ENCODE results near the gene CD177. TPM values are rescaled to one million over a fixed set of nuclear protein-coding genes. Genes with fewer than 3 reads are reported as not detected.
"Not testable (repeated sequence)": the region's sequence is repeated elsewhere in the genome, so short reads cannot be mapped to it uniquely, and the experiment has no call there.

The CD177 gene
- total and polyA plus RNA-seq, 7 donors, result 0.14 to 91.8 (median 58.4) TPM; not detected in 3

DNA sequence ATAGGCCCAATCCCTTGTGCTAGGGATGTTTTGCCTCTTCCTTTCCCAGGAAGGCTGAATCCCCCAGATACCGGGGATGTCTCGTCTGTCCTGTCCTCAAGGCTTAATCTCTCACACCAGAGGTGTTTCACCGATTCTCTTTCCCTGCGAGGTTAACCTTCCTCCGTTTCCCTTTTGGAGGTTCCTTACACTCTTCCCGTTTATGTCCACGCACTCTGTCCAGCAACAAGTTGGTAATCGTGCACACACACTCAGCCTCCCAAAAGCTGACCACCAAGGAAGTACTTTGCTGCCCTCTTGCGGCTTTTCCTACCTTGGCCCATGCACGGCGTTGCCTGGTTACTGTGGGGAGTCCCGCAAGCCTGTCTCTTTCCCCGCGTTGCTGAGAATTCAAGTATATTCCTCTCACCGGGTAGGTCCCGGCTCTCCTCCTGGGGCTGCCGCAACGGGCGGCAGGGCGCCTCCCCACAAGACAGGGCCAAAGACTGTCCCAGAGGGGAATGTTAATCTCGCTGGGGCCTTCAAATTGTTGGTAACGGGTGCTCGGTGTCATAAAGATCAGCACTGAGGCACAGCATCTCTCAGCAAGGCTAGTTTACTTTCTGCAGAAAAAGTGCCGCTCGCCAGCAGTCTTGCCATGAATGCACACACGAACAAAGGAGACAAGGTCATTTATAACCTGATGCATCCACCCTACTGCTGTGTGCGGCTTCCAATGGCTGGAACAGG is 36.7 kb upstream of the CD177 start:
- TF ChIP-seq, protein P1, sequence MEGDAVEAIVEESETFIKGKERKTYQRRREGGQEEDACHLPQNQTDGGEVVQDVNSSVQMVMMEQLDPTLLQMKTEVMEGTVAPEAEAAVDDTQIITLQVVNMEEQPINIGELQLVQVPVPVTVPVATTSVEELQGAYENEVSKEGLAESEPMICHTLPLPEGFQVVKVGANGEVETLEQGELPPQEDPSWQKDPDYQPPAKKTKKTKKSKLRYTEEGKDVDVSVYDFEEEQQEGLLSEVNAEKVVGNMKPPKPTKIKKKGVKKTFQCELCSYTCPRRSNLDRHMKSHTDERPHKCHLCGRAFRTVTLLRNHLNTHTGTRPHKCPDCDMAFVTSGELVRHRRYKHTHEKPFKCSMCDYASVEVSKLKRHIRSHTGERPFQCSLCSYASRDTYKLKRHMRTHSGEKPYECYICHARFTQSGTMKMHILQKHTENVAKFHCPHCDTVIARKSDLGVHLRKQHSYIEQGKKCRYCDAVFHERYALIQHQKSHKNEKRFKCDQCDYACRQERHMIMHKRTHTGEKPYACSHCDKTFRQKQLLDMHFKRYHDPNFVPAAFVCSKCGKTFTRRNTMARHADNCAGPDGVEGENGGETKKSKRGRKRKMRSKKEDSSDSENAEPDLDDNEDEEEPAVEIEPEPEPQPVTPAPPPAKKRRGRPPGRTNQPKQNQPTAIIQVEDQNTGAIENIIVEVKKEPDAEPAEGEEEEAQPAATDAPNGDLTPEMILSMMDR (IDR thresholded peaks at IDR 0.05), result peak in 1 of 4 experiments; percentile 33
- TF ChIP-seq POLR2A (IDR thresholded peaks at IDR 0.05), result no peak
- no peaks in the 10 kb centered on the region for H3K9me3 ChIP-seq
- intact Hi-C loops (cut with DNase I), result no loop called here
- H3K4me3 ChIP-seq, result no peak overlapping the region
- no peaks in the 10 kb centered on the region for H3K36me3 ChIP-seq
- WGBS, 2 donors, result 75 to 89% methylated on average over 27 of the region's 27 CpGs
- no peak overlapping the region for H3K27ac ChIP-seq
- no peaks in the 10 kb centered on the region for H3K4me1 ChIP-seq
- H3K27me3 ChIP-seq, result peaks cover 0 to 3% (median 0%) of the 10 kb centered on the region in 3 donors
- DNase-seq, result no peak

GRCh38 chr19:43318203-43318602 is 35.3 kb upstream of the CD177 start:
- 65% methylated on average over 3 of the region's 3 CpGs for WGBS, 2 donors
- TF ChIP-seq POLR2AphosphoS5 (IDR thresholded peaks at IDR 0.05) (no peak), EP300 (IDR thresholded peaks at IDR 0.05) (no peak), POLR2A (IDR thresholded peaks at IDR 0.05) (no peak)
- TF ChIP-seq, protein P1 (IDR thresholded peaks at IDR 0.05), result no peak
- no peak for DNase-seq
- no peak overlapping the region for H3K4me3 ChIP-seq
- H3K27ac ChIP-seq, result no peak overlapping the region
- peaks cover 0 to 3% (median 0%) of the 10 kb centered on the region in 3 donors for H3K27me3 ChIP-seq
- H3K4me1 ChIP-seq, result no peaks in the 10 kb centered on the region
- intact Hi-C loops (cut with DNase I), result no loop called here
- H3K9me3 ChIP-seq, result no peaks in the 10 kb centered on the region
- no peaks in the 10 kb centered on the region for H3K36me3 ChIP-seq

DNA sequence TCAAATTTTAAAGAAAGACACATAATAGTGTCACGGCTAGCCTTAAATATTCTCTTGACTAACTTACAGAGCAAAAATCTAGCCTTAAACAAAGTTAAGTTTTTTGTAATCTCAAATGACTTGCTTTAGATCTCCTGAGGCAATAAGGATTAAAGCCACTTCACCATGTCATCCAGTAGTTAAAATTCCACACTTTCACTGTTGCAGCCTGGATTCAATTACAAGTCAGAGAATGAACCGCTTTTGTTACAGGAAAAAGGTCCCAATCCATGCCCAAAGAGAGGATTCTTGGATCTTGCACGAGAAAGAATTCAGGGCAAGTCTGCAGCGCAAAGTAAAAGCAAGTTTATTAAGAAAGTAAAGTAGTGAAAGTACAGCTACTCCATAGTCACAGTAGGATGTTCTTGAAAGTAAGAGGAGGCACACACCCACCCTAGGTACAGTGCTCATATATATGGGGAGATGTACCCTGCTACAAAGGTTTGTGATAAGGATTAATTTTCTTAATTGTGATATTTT is 34.6 kb upstream of the CD177 start:
- intact Hi-C loops (cut with DNase I), result no loop called here
- H3K9me3 ChIP-seq, result no peaks in the 10 kb centered on the region
- no peak for DNase-seq
- 75 to 90% methylated on average over 4 of the region's 4 CpGs for WGBS, 2 donors
- H3K27ac ChIP-seq, result no peak overlapping the region
- no peak overlapping the region for H3K4me3 ChIP-seq
- peaks cover 0 to 3% (median 0%) of the 10 kb centered on the region in 3 donors for H3K27me3 ChIP-seq
- H3K36me3 ChIP-seq, result no peaks in the 10 kb centered on the region
- TF ChIP-seq EP300 (IDR thresholded peaks at IDR 0.05) (no peak), POLR2A (IDR thresholded peaks at IDR 0.05) (no peak), POLR2AphosphoS5 (IDR thresholded peaks at IDR 0.05) (no peak)
- TF ChIP-seq, protein P1 (IDR thresholded peaks at IDR 0.05), result no peak
- no peaks in the 10 kb centered on the region for H3K4me1 ChIP-seq

DNA sequence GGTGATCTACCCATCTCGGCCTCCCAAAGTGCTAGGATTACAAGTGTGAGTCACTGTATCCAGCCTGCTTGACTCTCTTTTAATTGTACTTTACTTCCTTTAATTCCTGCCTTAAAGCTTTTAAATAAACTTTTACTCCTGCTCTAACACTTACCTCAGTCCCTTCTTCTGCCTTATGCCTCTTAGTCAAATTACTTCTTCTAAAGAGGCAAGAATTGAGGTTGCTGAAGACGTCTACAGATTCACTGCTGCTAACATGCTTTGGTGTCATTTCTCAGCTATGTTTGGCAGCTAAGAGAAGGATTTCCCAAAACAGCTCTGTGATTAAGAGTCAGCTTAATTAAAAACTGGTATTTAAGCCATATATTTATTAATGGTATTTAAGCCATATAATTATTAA is 32.9 kb upstream of the CD177 start:
- H3K36me3 ChIP-seq, result no peaks in the 10 kb centered on the region
- peaks cover 0 to 3% (median 0%) of the 10 kb centered on the region in 3 donors for H3K27me3 ChIP-seq
- DNase-seq, result no peak
- intact Hi-C loops (cut with DNase I), result no loop called here
- no peak overlapping the region for H3K27ac ChIP-seq
- H3K9me3 ChIP-seq, result no peaks in the 10 kb centered on the region
- WGBS, 2 donors, result 75 to 78% methylated on average over 2 of the region's 2 CpGs
- H3K4me3 ChIP-seq, result no peak overlapping the region
- H3K4me1 ChIP-seq, result no peaks in the 10 kb centered on the region
- TF ChIP-seq, protein P1 (IDR thresholded peaks at IDR 0.05), result no peak

GRCh38 chr19:43326761-43327160 is 26.7 kb upstream of the CD177 start:
- DNase-seq, result not testable (repeated sequence)
- 71 to 87% methylated on average over 11 of the region's 11 CpGs for WGBS, 2 donors

GRCh38 chr19:43328561-43328960 is 24.9 kb upstream of the CD177 start:
- H3K4me3 ChIP-seq; H3K27ac ChIP-seq; DNase-seq; H3K36me3 ChIP-seq; H3K9me3 ChIP-seq; intact Hi-C loops (cut with DNase I); H3K4me1 ChIP-seq; H3K27me3 ChIP-seq: not testable (repeated sequence)
- WGBS, 2 donors, result 91 to 95% methylated on average over 10 of the region's 12 CpGs

More at GRCh38 chr19:43326761-43327160, 26.7 kb upstream of the CD177 start:
- H3K9me3 ChIP-seq; H3K4me3 ChIP-seq; H3K4me1 ChIP-seq; H3K27ac ChIP-seq; intact Hi-C loops (cut with DNase I); H3K27me3 ChIP-seq; H3K36me3 ChIP-seq: not testable (repeated sequence)

DNA sequence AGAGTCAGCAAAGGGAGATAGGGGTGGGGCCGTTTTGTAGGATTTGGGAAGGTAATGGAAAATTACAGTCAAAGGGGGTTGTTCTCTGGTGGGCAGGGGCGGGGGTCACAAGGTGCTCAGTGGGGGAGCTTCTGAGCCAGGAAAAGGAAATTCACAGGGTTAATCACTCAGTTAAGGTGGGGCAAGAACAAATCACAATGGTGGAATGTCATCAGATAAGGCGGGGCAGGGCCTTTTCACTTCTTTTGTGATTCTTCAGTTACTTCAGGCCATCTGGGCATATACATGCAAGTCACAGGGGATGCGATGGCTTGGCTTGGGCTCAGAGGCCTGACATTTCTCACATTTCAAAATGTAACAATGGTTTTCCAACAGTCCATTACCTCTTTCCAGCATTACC is 24.4 kb upstream of the CD177 start:
- H3K9me3 ChIP-seq; H3K4me1 ChIP-seq; H3K36me3 ChIP-seq; DNase-seq; H3K27me3 ChIP-seq; H3K4me3 ChIP-seq; intact Hi-C loops (cut with DNase I); H3K27ac ChIP-seq: not testable (repeated sequence)
- WGBS, 2 donors, result 43 to 77% methylated on average over 4 of the region's 4 CpGs
